ENCODE data around the gene SIGLEC1.

DNA sequence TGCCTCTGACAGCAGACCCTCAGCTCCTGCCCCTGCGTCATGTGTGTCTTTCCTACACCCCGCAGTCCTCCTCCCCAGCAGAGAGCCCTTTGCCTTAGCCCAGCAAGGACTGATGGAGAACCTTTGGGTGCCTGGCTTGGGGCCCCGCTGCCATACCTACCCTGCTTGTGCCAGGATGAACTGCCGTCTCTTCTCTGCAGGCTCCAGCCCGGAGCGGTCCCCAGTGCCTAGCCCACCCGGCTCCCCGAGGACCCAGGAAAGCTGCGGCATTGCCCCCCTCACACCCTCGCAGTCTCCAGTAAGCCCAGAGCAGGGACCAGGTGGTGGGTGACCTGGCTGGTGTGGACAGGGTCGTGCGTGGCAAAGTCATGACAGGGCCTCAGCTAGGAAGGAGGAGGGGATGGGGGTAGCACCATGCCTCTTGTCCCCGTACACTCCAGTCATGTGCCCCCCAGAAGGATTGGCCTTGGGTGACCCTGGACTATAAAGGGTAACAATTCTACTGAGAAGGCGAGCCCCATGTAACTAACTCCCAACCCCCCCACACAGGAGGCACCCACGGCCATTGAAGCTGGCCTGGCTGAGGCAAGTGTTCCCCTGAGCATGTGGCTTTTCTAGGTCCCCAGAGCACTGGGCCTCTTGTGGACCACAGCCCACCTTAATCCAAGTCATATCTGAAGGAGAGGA is 28.4 kb upstream of the SIGLEC1 start:
- no peak for TF ChIP-seq POLR2A (IDR thresholded peaks at IDR 0.05; ENCODE audit: control extremely low read depth in 1 of 2, low read depth in 2 of 2, low read length in 2 of 2)
- TF ChIP-seq CTCF (IDR thresholded peaks at IDR 0.05; ENCODE audit: control extremely low read depth in 1 of 3, insufficient read depth in 1 of 3, low read depth in 1 of 3, low read length in 3 of 3): no peak
- TF ChIP-seq SP2 (IDR thresholded peaks at IDR 0.05; ENCODE audit: low read length): no peak
- TF ChIP-seq POLR2AphosphoS5 (IDR thresholded peaks at IDR 0.05; ENCODE audit: low read depth, low read length): no peak
- TF ChIP-seq SIN3A (conservative IDR thresholded peaks at IDR 0.05 in 1 of 2, IDR thresholded peaks at IDR 0.05 in 1 of 2; ENCODE audit: low read depth in 1 of 2, low read length in 2 of 2): no peak
- no peak for TF ChIP-seq TEAD4 (IDR thresholded peaks at IDR 0.05; ENCODE audit: low read depth, low read length)
- no peak for TF ChIP-seq SRF (IDR thresholded peaks at IDR 0.05; ENCODE audit: low read depth, low read length)
- TF ChIP-seq, protein P1, sequence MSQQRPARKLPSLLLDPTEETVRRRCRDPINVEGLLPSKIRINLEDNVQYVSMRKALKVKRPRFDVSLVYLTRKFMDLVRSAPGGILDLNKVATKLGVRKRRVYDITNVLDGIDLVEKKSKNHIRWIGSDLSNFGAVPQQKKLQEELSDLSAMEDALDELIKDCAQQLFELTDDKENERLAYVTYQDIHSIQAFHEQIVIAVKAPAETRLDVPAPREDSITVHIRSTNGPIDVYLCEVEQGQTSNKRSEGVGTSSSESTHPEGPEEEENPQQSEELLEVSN (IDR thresholded peaks at IDR 0.05): no peak
- no peak for TF ChIP-seq SUZ12 (IDR thresholded peaks at IDR 0.05; ENCODE audit: low read length)
- no peak for TF ChIP-seq JUND (IDR thresholded peaks at IDR 0.05; ENCODE audit: low read length)
- no peak for TF ChIP-seq PHF8 (conservative IDR thresholded peaks at IDR 0.05; ENCODE audit: low read depth, low read length)
- no peak for TF ChIP-seq FOSL1 (IDR thresholded peaks at IDR 0.05; ENCODE audit: insufficient read depth, low read depth, low read length)
- TF ChIP-seq CBX8 (IDR thresholded peaks at IDR 0.05; ENCODE audit: borderline replicate concordance, low read depth, low read length): no peak

All from H1 (cell line).